Aorta (tissue), 5 donors: Measurements from ENCODE around the gene DEAF1. TPM values are rescaled to one million over a fixed set of nuclear protein-coding genes. Genes with fewer than 3 reads are reported as not detected.
"Not testable (repeated sequence)": the region's sequence is repeated elsewhere in the genome, so short reads cannot be mapped to it uniquely, and the experiment has no call there.

Experiments used
- ATAC-seq: fragments of 200-7000 bp; cut with Tn5 transposase; one replicate; pipeline ENCODE4 v1.9.1; 2022; ENCODE audit warnings: moderate library complexity; ENCODE audit not compliant: low FRiP score
- DNase-seq, 2 donors: peaks; one replicate each; pipeline ENCODE4 v3.0.0-alpha.2; 2020
- H3K27ac ChIP-seq, 2 donors: one replicate each; pipeline ENCODE4 v1.5.1; 2013; ENCODE audit warnings: low read length in 2 of 2, mild to moderate bottlenecking in 2 of 2, moderate library complexity in 2 of 2, control low read depth in 1 of 2, inconsistent platforms in 1 of 2, low read depth in 1 of 2
- H3K27me3 ChIP-seq, 2 donors: one replicate each; pipeline ENCODE4 v1.6.1; 2013; ENCODE audit warnings: control low read depth in 1 of 2, low read length in 1 of 2, mild to moderate bottlenecking in 1 of 2, moderate library complexity in 1 of 2; ENCODE audit not compliant: insufficient read depth in 2 of 2, control insufficient read depth in 1 of 2
- H3K36me3 ChIP-seq, 2 donors: one replicate each; pipeline ENCODE4 v1.6.1; 2013; ENCODE audit warnings: control low read depth in 1 of 2, low read length in 1 of 2, mild to moderate bottlenecking in 1 of 2; ENCODE audit not compliant: insufficient read depth in 2 of 2, control insufficient read depth in 1 of 2
- H3K4me1 ChIP-seq, 2 donors: one replicate each; pipeline ENCODE4 v1.6.1; 2013; ENCODE audit warnings: low read length in 2 of 2, control low read depth in 1 of 2, mild to moderate bottlenecking in 1 of 2, moderate library complexity in 1 of 2; ENCODE audit not compliant: insufficient read depth in 2 of 2, control insufficient read depth in 1 of 2
- H3K4me3 ChIP-seq, 2 donors: one replicate each; pipeline ENCODE4 v1.5.1; 2013; ENCODE audit warnings: low read length in 2 of 2, control low read depth in 1 of 2, mild to moderate bottlenecking in 1 of 2
- H3K9me3 ChIP-seq: one replicate; pipeline ENCODE4 v1.6.1; 2013; ENCODE audit warnings: mild to moderate bottlenecking, low read length; ENCODE audit not compliant: control insufficient read depth
- WGBS, 2 donors: extraction: QIAGEN DNeasy Blood & Tissue Kit; methylation state at CpG; one replicate each; pipeline ENCODE4 v1.1.7; 2013; 5-methylcytosine and 5-hydroxymethylcytosine counted together
- intact Hi-C, 2 donors: fragments of 100-400 bp; cut with DNase I; formaldehyde crosslinking; loops; one replicate each; pipeline versions ENCODE4 v1.14.2 to v1.15.0; 2022
- polyA plus RNA-seq, 2 donors: library from polyadenylated mRNA; stranded (reverse); fragments of 200-250 nt; gene quantifications; one replicate each; pipeline ENCODE4 v1.2.3, GENCODE V29; 2013
- total RNA-seq, 2 donors: library from RNA; stranded (reverse); fragmentation: NEBNext Ultra II Directional; extraction: Animal tissue kit (Norgen Biotek cat#: 25700); gene quantifications; one replicate each; pipeline ENCODE4 v1.2.1, GENCODE V29; 2021
- donor health status: healthy with polysubstance abuse.
- donor health status: Bipolar disorder and iron deficiency.
- donor health status: DM: no; HTN: no; CAD: no.
- donor health status: DM: no; HTN: no; CAD: no.
- donor health status: DM: yes; HTN: yes; CAD: no.

Gene DEAF1
- total and polyA plus RNA-seq, 4 donors, result 15.7 to 59.5 (median 42.6) TPM

GRCh38 chr11:653837-654236 is 41.2 kb downstream of the DEAF1 start:
- H3K36me3 ChIP-seq, result no peaks in the 10 kb centered on the region
- 86 to 92% methylated on average over 15 of the region's 15 CpGs for WGBS, 2 donors
- no peaks in the 10 kb centered on the region for H3K9me3 ChIP-seq
- H3K4me1 ChIP-seq, result no peaks in the 10 kb centered on the region
- no peak overlapping the region for H3K27ac ChIP-seq
- DNase-seq (no peak), ATAC-seq (no peak)
- no peaks in the 10 kb centered on the region for H3K27me3 ChIP-seq
- no peak overlapping the region for H3K4me3 ChIP-seq
- intact Hi-C loops, result no loop called here

- 90 to 92% methylated on average over 14 of the region's 14 CpGs for WGBS, 2 donors
- H3K36me3 ChIP-seq, DNase-seq: not testable (repeated sequence)
Observed at GRCh38 chr11:653136-653535, 41.9 kb downstream of the DEAF1 start.

GRCh38 chr11:650482-650881 is 44.5 kb downstream of the DEAF1 start:
- no peaks in the 10 kb centered on the region for H3K9me3 ChIP-seq
- H3K27me3 ChIP-seq, result no peaks in the 10 kb centered on the region
- no peaks in the 10 kb centered on the region for H3K36me3 ChIP-seq
- H3K4me1 ChIP-seq, result no peaks in the 10 kb centered on the region
- ATAC-seq, result no peak
- H3K27ac ChIP-seq, result no peak overlapping the region
- intact Hi-C loops, result no loop called here
- no peak for DNase-seq
- H3K4me3 ChIP-seq, result no peak overlapping the region
- WGBS, 2 donors, result 90 to 91% methylated on average over 10 of the region's 10 CpGs

More at GRCh38 chr11:653136-653535, 41.9 kb downstream of the DEAF1 start:
- ATAC-seq, H3K4me3 ChIP-seq, intact Hi-C loops, H3K27ac ChIP-seq, H3K9me3 ChIP-seq, H3K27me3 ChIP-seq, H3K4me1 ChIP-seq: not testable (repeated sequence)

GRCh38 chr11:647672-648158 is 47.3 kb downstream of the DEAF1 start:
- DNase-seq, H3K9me3 ChIP-seq, H3K4me3 ChIP-seq, H3K27me3 ChIP-seq, H3K4me1 ChIP-seq, ATAC-seq, H3K27ac ChIP-seq, H3K36me3 ChIP-seq, intact Hi-C loops: not testable (repeated sequence)
- WGBS, 2 donors, result 88 to 96% methylated on average over 9 to 10 of the region's 14 CpGs

- no peak for DNase-seq
- H3K27ac ChIP-seq, result no peak overlapping the region
- H3K27me3 ChIP-seq, result no peaks in the 10 kb centered on the region
- no peak overlapping the region for H3K4me3 ChIP-seq
- peaks cover 0 to 2% of the 10 kb centered on the region in 2 donors for H3K36me3 ChIP-seq
- intact Hi-C loops, result no loop called here
- no peak for ATAC-seq
- 81 to 90% methylated on average over 14 of the region's 14 CpGs for WGBS, 2 donors
- no peaks in the 10 kb centered on the region for H3K4me1 ChIP-seq
- no peaks in the 10 kb centered on the region for H3K9me3 ChIP-seq
Observed at GRCh38 chr11:646214-646613, 48.8 kb downstream of the DEAF1 start.

GRCh38 chr11:645536-645935 is 49.5 kb downstream of the DEAF1 start:
- Histone ChIP-seq H3K27ac (no peak overlapping the region), H3K36me3 (peaks cover 0 to 2% of the 10 kb centered on the region in 2 donors), H3K4me3 (no peak overlapping the region), H3K4me1 (no peaks in the 10 kb centered on the region), H3K9me3 (no peaks in the 10 kb centered on the region), H3K27me3 (no peaks in the 10 kb centered on the region)
- DNase-seq (no peak), ATAC-seq (no peak)
- 83 to 84% methylated on average over 16 of the region's 16 CpGs for WGBS, 2 donors
- intact Hi-C loops, result no loop called here

- no peaks in the 10 kb centered on the region for H3K4me1 ChIP-seq
- no peak overlapping the region for H3K27ac ChIP-seq
- H3K9me3 ChIP-seq, result no peaks in the 10 kb centered on the region
- H3K36me3 ChIP-seq, result peaks cover 0 to 2% of the 10 kb centered on the region in 2 donors
- no peaks in the 10 kb centered on the region for H3K27me3 ChIP-seq
- no peak overlapping the region for H3K4me3 ChIP-seq
- ATAC-seq (no peak), DNase-seq (no peak)
- intact Hi-C loops, result no loop called here
- WGBS, 2 donors, result 87 to 88% methylated on average over 48 to 50 of the region's 50 CpGs
Observed at GRCh38 chr11:643849-644738, 50.9 kb downstream of the DEAF1 start.

- intact Hi-C loops, result no loop called here
- DNase-seq (no peak), ATAC-seq (no peak)
- H3K4me1 ChIP-seq, result no peaks in the 10 kb centered on the region
- no peaks in the 10 kb centered on the region for H3K9me3 ChIP-seq
- WGBS, 2 donors, result 94 to 96% methylated on average over 9 of the region's 9 CpGs
- no peaks in the 10 kb centered on the region for H3K27me3 ChIP-seq
- no peak overlapping the region for H3K4me3 ChIP-seq
- H3K36me3 ChIP-seq, result peaks cover 0 to 2% of the 10 kb centered on the region in 2 donors
- H3K27ac ChIP-seq, result no peak overlapping the region
Observed at GRCh38 chr11:643366-643765, 51.7 kb downstream of the DEAF1 start.

- no peak for ATAC-seq
- peaks cover 0 to 2% of the 10 kb centered on the region in 2 donors for H3K36me3 ChIP-seq
- H3K27me3 ChIP-seq, result no peaks in the 10 kb centered on the region
- intact Hi-C loops, result no loop called here
- 88 to 91% methylated on average over 19 of the region's 19 CpGs for WGBS, 2 donors
- H3K4me1 ChIP-seq, result no peaks in the 10 kb centered on the region
- H3K27ac ChIP-seq, result no peak overlapping the region
- H3K4me3 ChIP-seq, result no peak overlapping the region
- H3K9me3 ChIP-seq, result no peaks in the 10 kb centered on the region
- DNase-seq, result no peak
Observed at GRCh38 chr11:641806-642370, 53.1 kb downstream of the DEAF1 start.
